Right lobe of liver (tissue), 6 donors: ENCODE measurements around the gene LCNL1. TPM values are rescaled to one million over a fixed set of nuclear protein-coding genes. Genes with fewer than 3 reads are reported as not detected.

Experiments used
- ATAC-seq, 4 donors: fragments of 200-7000 bp; cut with Tn5 transposase; one replicate each; pipeline ENCODE4 v1.9.1; 2020; ENCODE audit warnings: mild to moderate bottlenecking in 4 of 4, moderate library complexity in 4 of 4
- DNase-seq, 3 donors: peaks; one replicate each; pipeline ENCODE4 v3.0.0-alpha.2; 2020
- H3K27ac ChIP-seq, 3 donors: fragments of 200-600 bp; one replicate each; pipeline ENCODE4 v1.8.0; 2022
- H3K27me3 ChIP-seq, 2 donors: fragments of 200-600 bp; one replicate each; pipeline ENCODE4 v1.8.0; 2022
- H3K36me3 ChIP-seq, 4 donors: fragments of 200-600 bp; sonication (generic) in 1 of 4; one replicate each; pipeline versions ENCODE4 v1.5.1 to v1.8.0; 2017 to 2022; ENCODE audit warnings: control low read depth in 1 of 4
- H3K4me1 ChIP-seq, 4 donors: fragments of 200-600 bp; sonication (generic) in 1 of 4; one replicate each; pipeline versions ENCODE4 v1.5.1 to v1.8.0; 2017 to 2022; ENCODE audit warnings: control low read depth in 1 of 4
- H3K4me3 ChIP-seq, 3 donors: fragments of 200-600 bp; one replicate each; pipeline ENCODE4 v1.8.0; 2022
- H3K9me3 ChIP-seq, 4 donors: fragments of 200-600 bp; sonication (generic) in 1 of 4; one replicate each; pipeline versions ENCODE4 v1.5.1 to v1.8.0; 2017 to 2022; ENCODE audit warnings: control low read depth in 1 of 4
- CTCF ChIP-seq, 4 donors: fragments of 200-600 bp in 3 of 4; fragments of 450-650 bp in 1 of 4; IDR thresholded peaks; one replicate each; pipeline versions ENCODE4 v1.5.1 to v1.8.0; 2016 to 2022; ENCODE audit warnings: antibody characterized with exemption in 4 of 4, mild to moderate bottlenecking in 2 of 4
- POLR2A ChIP-seq: fragments of 450-650 bp; IDR thresholded peaks from one replicate; pipeline ENCODE4 v1.6.1; 2017; ENCODE audit warnings: antibody characterized with exemption, mild to moderate bottlenecking
- WGBS: methylation state at CpG from one replicate; pipeline ENCODE4 v1.1.6; 2018; ENCODE audit warnings: low coverage, low lambda C conversion rate; ENCODE audit not compliant: insufficient coverage; ENCODE audit errors: missing lambda C conversion rate; 5-methylcytosine and 5-hydroxymethylcytosine counted together
- intact Hi-C, 2 donors: fragments of 100-400 bp; cut with DNase I; formaldehyde crosslinking; loops; one replicate each; pipeline versions ENCODE4 v1.11.2 to v1.14.1; 2022
- total RNA-seq, 6 experiments: library from RNA; depleted of rRNA in 2 of 6; stranded (reverse); fragments of >200 nt in 2 of 6; fragmentation: NEBNext Ultra II Directional in 3 of 6; extraction: Animal tissue kit (Norgen Biotek cat#: 25700) in 3 of 6; gene quantifications; one replicate each; pipeline versions ENCODE4 v1.1.0 to v1.2.4, GENCODE V29; 2016 to 2023
- donor health status: DM: no; HTN: yes; CAD: no.
- donor health status: DM: no; HTN: no; CAD: no.
- donor health status: DM: no; HTN: no; CAD: no.
- donor health status: DM: no; HTN: yes; CAD: no.
- donor health status: DM: no; HTN: yes; CAD: no.

The LCNL1 gene
- total RNA-seq, 6 experiments from 2014 or later, result not detected

GRCh38 chr9:136957901-136958300 is 24.9 kb upstream of the LCNL1 start:
- no peaks in the 10 kb centered on the region for H3K36me3 ChIP-seq
- no peak overlapping the region for H3K27ac ChIP-seq
- no CpG with 5 or more reads among the region's 6 CpGs for WGBS
- intact Hi-C loops, result no loop called here
- no peak for ATAC-seq
- no peaks in the 10 kb centered on the region for H3K9me3 ChIP-seq
- H3K4me1 ChIP-seq, result no peaks in the 10 kb centered on the region
- no peak for DNase-seq
- no peak overlapping the region for H3K4me3 ChIP-seq
- no peaks in the 10 kb centered on the region for H3K27me3 ChIP-seq
- no peak for TF ChIP-seq CTCF (IDR thresholded peaks at IDR 0.05)
- TF ChIP-seq POLR2A, result no peak

- Histone ChIP-seq H3K27me3 (no peaks in the 10 kb centered on the region), H3K36me3 (no peaks in the 10 kb centered on the region), H3K9me3 (no peaks in the 10 kb centered on the region), H3K27ac (no peak overlapping the region), H3K4me3 (no peak overlapping the region), H3K4me1 (no peaks in the 10 kb centered on the region)
- ATAC-seq, result no peak
- no peak for TF ChIP-seq CTCF (IDR thresholded peaks at IDR 0.05)
- TF ChIP-seq POLR2A, result no peak
- no CpG with 5 or more reads among the region's 7 CpGs for WGBS
- intact Hi-C loops, result no loop called here
- DNase-seq, result no peak
These were observed 24.3 kb upstream of the LCNL1 start for GRCh38 chr9:136958473-136958872.

GRCh38 chr9:136958898-136959850 is 23.6 kb upstream of the LCNL1 start:
- Histone ChIP-seq H3K27me3 (no peaks in the 10 kb centered on the region), H3K4me1 (no peaks in the 10 kb centered on the region), H3K4me3 (no peak overlapping the region), H3K9me3 (no peaks in the 10 kb centered on the region), H3K27ac (no peak overlapping the region), H3K36me3 (no peaks in the 10 kb centered on the region)
- intact Hi-C loops, result no loop called here
- no peak for DNase-seq
- no peak for ATAC-seq
- TF ChIP-seq POLR2A (no peak), CTCF (IDR thresholded peaks at IDR 0.05) (no peak)
- WGBS, result 30% methylated on average over 2 of the region's 28 CpGs

- intact Hi-C loops, result no loop called here
- TF ChIP-seq POLR2A, result no peak
- no peak for TF ChIP-seq CTCF (IDR thresholded peaks at IDR 0.05)
- DNase-seq, result no peak
- ATAC-seq, result peak in 2 of 4 donors; percentile 3 to 28
- Histone ChIP-seq H3K9me3 (no peaks in the 10 kb centered on the region), H3K4me1 (no peaks in the 10 kb centered on the region), H3K27me3 (no peaks in the 10 kb centered on the region), H3K36me3 (no peaks in the 10 kb centered on the region), H3K27ac (no peak overlapping the region), H3K4me3 (no peak overlapping the region)
- 69% methylated on average over 12 of the region's 19 CpGs for WGBS
These were observed 22.4 kb upstream of the LCNL1 start for GRCh38 chr9:136960212-136960937.
